Erythroblast (primary cell): ENCODE measurements around the gene IZUMO3.

Experiments
- DNase-seq, 2 experiments: peaks; one replicate each; lab custom pipeline; 2025; lab: John Stamatoyannopoulos, UW
- GATA1 ChIP-seq: IDR thresholded peaks from 2 replicates; pipeline ENCODE4 v1.6.1; 2011; ENCODE audit warnings: low read depth, mild to moderate bottlenecking, control low read depth, low read length, moderate library complexity
- POLR2A ChIP-seq: IDR thresholded peaks from 2 replicates; pipeline ENCODE4 v1.6.1; 2011; ENCODE audit warnings: mild to moderate bottlenecking, low read length

IZUMO3 gene

DNA sequence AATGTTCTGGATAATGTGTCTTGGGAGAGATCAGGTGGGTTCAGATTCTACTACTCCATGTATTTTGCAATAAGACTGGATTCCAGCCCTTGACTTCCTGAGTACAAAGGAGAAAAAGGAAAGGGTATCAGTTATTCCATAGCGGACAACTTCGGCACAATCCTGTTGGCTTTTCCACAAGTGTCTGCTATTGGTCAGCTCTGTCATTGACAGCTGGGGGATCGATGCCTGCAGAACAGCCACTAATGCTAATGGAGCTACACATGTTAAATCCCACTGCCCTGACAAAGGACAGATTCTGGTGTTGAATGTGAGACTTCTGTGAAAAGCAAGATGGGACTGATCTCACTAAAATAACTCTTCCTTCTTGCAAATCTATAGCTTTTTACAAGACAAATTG is 41.2 kb downstream of the IZUMO3 start:
- TF ChIP-seq GATA1, result no peak
- TF ChIP-seq POLR2A, result no peak
- DNase-seq, result no peak

DNA sequence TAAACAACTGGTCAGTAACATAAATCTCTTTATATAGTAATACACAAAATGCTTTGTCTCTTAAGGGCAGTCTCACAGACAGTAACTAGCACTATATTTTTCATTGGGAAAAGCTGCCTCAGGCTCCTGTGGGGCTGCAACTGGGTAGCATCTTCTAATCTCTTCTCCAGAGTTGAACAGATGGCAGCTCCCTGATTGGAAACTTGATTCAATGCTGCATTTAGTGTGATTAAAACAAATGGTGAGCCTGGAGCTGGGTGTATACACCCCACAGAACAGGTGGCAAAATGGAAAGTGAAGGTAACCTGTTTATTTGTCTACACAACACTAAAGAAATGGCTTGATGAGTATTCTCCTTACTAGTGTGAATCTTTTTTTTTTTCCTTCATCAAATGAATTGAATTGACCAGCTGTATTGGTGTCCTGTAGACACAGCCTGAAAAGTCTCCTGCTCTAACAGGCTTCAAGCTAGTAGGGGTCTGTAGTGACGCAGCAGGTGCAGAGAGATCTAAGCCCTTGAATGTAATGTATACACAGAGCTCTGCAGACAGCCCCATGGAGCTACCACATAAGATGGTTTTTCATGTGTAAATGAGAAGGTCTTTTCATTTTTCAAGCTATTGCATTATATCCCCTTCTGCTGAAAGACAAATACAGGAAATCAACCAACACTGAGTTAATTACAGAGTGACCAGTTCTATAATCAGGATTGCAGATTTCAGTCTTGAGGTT is 43.3 kb downstream of the IZUMO3 start:
- DNase-seq, result no peak
- TF ChIP-seq GATA1 (no peak), POLR2A (no peak)

DNA sequence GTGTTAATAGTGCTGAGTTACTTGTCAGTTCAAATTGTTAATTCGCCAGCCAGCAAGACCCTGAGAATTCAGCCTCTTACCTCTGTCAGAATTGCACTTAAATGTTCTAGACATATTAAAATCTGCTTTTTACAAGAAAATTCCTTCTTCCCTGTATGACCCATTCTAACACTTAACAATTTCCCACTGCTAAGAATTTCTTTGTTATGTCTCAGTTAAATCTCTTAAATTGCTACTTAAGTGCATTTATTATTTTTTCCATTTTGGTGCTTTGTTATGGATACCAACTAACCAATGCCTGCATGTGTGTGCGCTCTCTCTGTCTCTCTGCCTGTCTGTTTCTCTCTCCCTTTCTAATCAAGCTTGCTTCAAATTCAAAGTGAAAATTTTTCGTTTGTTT is 44.9 kb downstream of the IZUMO3 start:
- no peak for DNase-seq
- TF ChIP-seq GATA1, result no peak
- no peak for TF ChIP-seq POLR2A

DNA sequence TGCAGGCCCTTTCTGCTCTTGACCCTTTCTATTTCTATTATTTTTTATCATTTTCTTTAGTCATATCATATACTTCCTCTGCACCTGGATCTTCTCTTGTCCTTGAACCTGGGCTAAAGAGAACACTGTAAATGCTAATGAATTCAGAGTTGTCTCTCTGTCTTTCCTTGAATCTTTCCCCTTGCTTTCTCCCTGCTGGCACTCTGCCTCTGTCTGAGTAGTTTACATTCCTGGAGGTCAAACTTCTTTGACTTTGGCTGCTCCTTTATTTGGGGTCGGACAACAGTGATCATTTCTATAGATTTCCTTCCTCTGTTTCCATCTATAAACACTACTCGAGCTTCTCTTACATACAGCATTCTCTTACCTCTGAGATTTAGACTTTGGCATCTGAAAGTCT is 47.1 kb downstream of the IZUMO3 start:
- DNase-seq, result no peak
- TF ChIP-seq POLR2A (no peak), GATA1 (no peak)

DNA sequence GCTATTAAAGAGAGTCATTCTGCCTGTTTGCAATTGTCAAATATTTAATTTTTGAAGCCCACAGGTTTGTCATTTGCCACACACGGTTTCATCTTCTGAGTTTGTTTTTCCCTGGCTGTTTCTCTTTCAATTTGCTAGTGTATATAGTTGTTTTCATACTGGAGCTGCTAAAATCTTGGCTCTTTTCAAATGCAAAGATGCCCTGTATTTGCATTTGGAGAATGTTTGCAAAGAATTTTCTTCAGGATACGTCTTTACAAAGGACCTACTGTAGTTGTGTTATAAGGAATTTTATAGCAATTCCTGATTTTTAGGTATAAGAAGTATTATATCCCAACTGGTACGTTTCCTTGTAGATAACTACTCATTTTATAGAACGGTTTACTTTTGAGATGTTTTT is 48.0 kb downstream of the IZUMO3 start:
- no peak for TF ChIP-seq GATA1
- TF ChIP-seq POLR2A, result no peak
- DNase-seq, result no peak
